Measurements from ENCODE around the gene PFDN1. TPM values are rescaled to one million over a fixed set of nuclear protein-coding genes. Genes with fewer than 3 reads are reported as not detected.

Gene PFDN1
- total and polyA plus RNA-seq, 10 donors, result 38.0 to 82.1 (median 61.6) TPM

Other genes with a start within 250 kb of the PFDN1 start
- 10 to 100 TPM; 19.0 to 36.2 (median 28.2) TPM for gene PURA, start 189.0 kb downstream of the PFDN1 start, total RNA-seq
- 1 to 10 TPM; 2.8 to 4.7 (median 3.0) TPM for gene PURA, start 189.0 kb downstream of the PFDN1 start, polyA plus RNA-seq
- 10 to 100 TPM in 5 of 7 donors, 1 to 10 TPM in 2; 8.1 to 20.4 (median 12.8) TPM for gene IGIP, start 177.2 kb downstream of the PFDN1 start, total RNA-seq
- gene IGIP, start 177.2 kb downstream of the PFDN1 start, polyA plus RNA-seq, result 1 to 10 TPM; 4.7 to 6.4 (median 4.9) TPM
- gene CYSTM1, start 127.9 kb downstream of the PFDN1 start, total RNA-seq, result 10 to 100 TPM; 28.5 to 78.3 (median 43.2) TPM
- 10 to 100 TPM; 25.8 to 47.1 (median 33.4) TPM for gene CYSTM1, start 127.9 kb downstream of the PFDN1 start, polyA plus RNA-seq
- gene HBEGF, start 43.5 kb upstream of the PFDN1 start, total RNA-seq, result 10 to 100 TPM in 2 of 7 donors, 1 to 10 TPM in 5; 4.2 to 16.2 (median 8.9) TPM
- 1 to 10 TPM; 1.2 to 2.7 (median 1.7) TPM for gene HBEGF, start 43.5 kb upstream of the PFDN1 start, polyA plus RNA-seq
- gene SLC4A9, start 57.1 kb upstream of the PFDN1 start, total RNA-seq, result under 1 TPM in 4 of 7 donors, not detected in 3; 0.10 to 0.54 (median 0.16) TPM
- gene SLC4A9, start 57.1 kb upstream of the PFDN1 start, polyA plus RNA-seq, result under 1 TPM; 0.03 to 0.05 (median 0.04) TPM
- 100 to 1,000 TPM; 154 to 235 (median 167) TPM for gene ANKHD1, start 98.7 kb upstream of the PFDN1 start, total RNA-seq
- 10 to 100 TPM; 30.5 to 52.3 (median 42.3) TPM for gene ANKHD1, start 98.7 kb upstream of the PFDN1 start, polyA plus RNA-seq
- gene EIF4EBP3, start 244.6 kb upstream of the PFDN1 start, total RNA-seq, result 10 to 100 TPM; 11.5 to 24.5 (median 16.2) TPM
- gene EIF4EBP3, start 244.6 kb upstream of the PFDN1 start, polyA plus RNA-seq, result 10 to 100 TPM; 60.9 to 75.6 (median 61.6) TPM

Data from spleen (tissue), 10 donors.